Body of pancreas (tissue), 4 donors: Measurements from ENCODE around the gene PATJ.

ENCODE experiments used
- CTCF ChIP-seq, 7 experiments: fragments of 450-650 bp in 4 of 7; fragments of 200-600 bp in 3 of 7; sonication (generic) in 3 of 7; IDR thresholded peaks; one replicate each; pipeline ENCODE4 v1.5.1; 2016 to 2019; ENCODE audit warnings: antibody characterized with exemption in 7 of 7
- POLR2A ChIP-seq, 3 donors: fragments of 450-650 bp; IDR thresholded peaks; one replicate each; pipeline ENCODE4 v1.6.1; 2016; ENCODE audit warnings: antibody characterized with exemption in 3 of 3, mild to moderate bottlenecking in 2 of 3

- TF ChIP-seq CTCF (IDR thresholded peaks at IDR 0.05) (no peak), POLR2A (IDR thresholded peaks at IDR 0.05) (no peak)
Measured at GRCh38 chr1:61935516-61935915, 193.2 kb downstream of the PATJ start.
